H9 (cell line): ENCODE measurements around the gene BRD8. TPM values are rescaled to one million over a fixed set of nuclear protein-coding genes. Genes with fewer than 3 reads are reported as not detected.

Experiments
- DNase-seq: peaks from one replicate; pipeline ENCODE4 v3.0.0-alpha.2; 2017
- H2AFZ ChIP-seq: one replicate; pipeline ENCODE4 v1.6.1; 2013; ENCODE audit warnings: mild to moderate bottlenecking, low read length, control low read depth, moderate library complexity
- H2AK5ac ChIP-seq: 2 replicates; pipeline ENCODE4 v1.6.1; 2013; ENCODE audit warnings: low read length, control low read depth, mixed read lengths; ENCODE audit not compliant: insufficient read length
- H2BK120ac ChIP-seq: one replicate; pipeline ENCODE4 v1.6.1; 2013; ENCODE audit warnings: low read depth, mild to moderate bottlenecking, low read length, control low read depth, inconsistent platforms; ENCODE audit not compliant: poor library complexity, severe bottlenecking
- H2BK12ac ChIP-seq: 2 replicates; pipeline ENCODE4 v1.6.1; 2013; ENCODE audit warnings: low read length, control low read depth, mixed read lengths, low read depth; ENCODE audit not compliant: insufficient read length
- H2BK15ac ChIP-seq: 2 replicates; pipeline ENCODE4 v1.6.1; 2013; ENCODE audit warnings: low read depth, low read length, control low read depth
- H2BK20ac ChIP-seq: one replicate; pipeline ENCODE4 v1.6.1; 2013; ENCODE audit warnings: low read depth, mild to moderate bottlenecking, low read length, control low read depth, inconsistent platforms; ENCODE audit not compliant: poor library complexity, severe bottlenecking
- H2BK5ac ChIP-seq: 2 replicates; pipeline ENCODE4 v1.6.1; 2013; ENCODE audit warnings: low read length, control low read depth, mixed read lengths; ENCODE audit not compliant: insufficient read length
- H3K14ac ChIP-seq: 2 replicates; pipeline ENCODE4 v1.6.1; 2013; ENCODE audit warnings: low read length, control low read depth; ENCODE audit not compliant: insufficient read depth
- H3K18ac ChIP-seq: 2 replicates; pipeline ENCODE4 v1.6.1; 2013; ENCODE audit warnings: low read depth, mild to moderate bottlenecking, mixed read lengths, low read length, control low read depth; ENCODE audit not compliant: insufficient read length
- H3K23ac ChIP-seq: 2 replicates; pipeline ENCODE4 v1.6.1; 2013; ENCODE audit warnings: low read length, control low read depth, mixed read lengths, low read depth; ENCODE audit not compliant: insufficient read length
- H3K23me2 ChIP-seq: 2 replicates; pipeline ENCODE4 v1.6.1; 2013; ENCODE audit warnings: low read depth, mild to moderate bottlenecking, mixed read lengths, low read length, control low read depth; ENCODE audit not compliant: insufficient read length, poor library complexity, severe bottlenecking
- H3K27ac ChIP-seq: 2 replicates; pipeline ENCODE4 v1.5.1; 2013; ENCODE audit warnings: low read length, control low read depth, mixed read lengths, low read depth; ENCODE audit not compliant: insufficient read length
- H3K27me3 ChIP-seq: 2 replicates; pipeline ENCODE4 v1.6.1; 2013; ENCODE audit warnings: low read length, control low read depth, inconsistent platforms; ENCODE audit not compliant: insufficient read depth
- H3K4ac ChIP-seq: 2 replicates; pipeline ENCODE4 v1.6.1; 2013; ENCODE audit warnings: low read depth, mild to moderate bottlenecking, control low read depth, inconsistent platforms, low read length, moderate library complexity
- H3K4me1 ChIP-seq: 2 replicates; pipeline ENCODE4 v1.6.1; 2013; ENCODE audit warnings: low read length, control low read depth, inconsistent platforms; ENCODE audit not compliant: insufficient read depth
- H3K4me2 ChIP-seq: 2 replicates; pipeline ENCODE4 v1.6.1; 2013; ENCODE audit warnings: low read length, control low read depth, mixed read lengths; ENCODE audit not compliant: insufficient read length, insufficient read depth
- H3K56ac ChIP-seq: 2 replicates; pipeline ENCODE4 v1.6.1; 2013; ENCODE audit warnings: low read depth, mild to moderate bottlenecking, mixed read lengths, low read length, control low read depth; ENCODE audit not compliant: insufficient read length
- H3K79me1 ChIP-seq: 2 replicates; pipeline ENCODE4 v1.6.1; 2013; ENCODE audit warnings: low read depth, mild to moderate bottlenecking, moderate library complexity, low read length, control low read depth, inconsistent platforms; ENCODE audit not compliant: insufficient read depth, poor library complexity, severe bottlenecking
- H3K79me2 ChIP-seq: 2 replicates; pipeline ENCODE4 v1.6.1; 2013; ENCODE audit warnings: low read length, control low read depth, inconsistent platforms; ENCODE audit not compliant: insufficient read depth
- H3K9ac ChIP-seq: 2 replicates; pipeline ENCODE4 v1.6.1; 2013; ENCODE audit warnings: low read length, control low read depth, mixed read lengths; ENCODE audit not compliant: insufficient read length; ENCODE audit errors: extremely low read depth
- H3K9me3 ChIP-seq: one replicate; pipeline ENCODE4 v1.6.1; 2013; ENCODE audit warnings: low read depth, low read length, inconsistent platforms; ENCODE audit not compliant: control insufficient read depth
- H3T11ph ChIP-seq: one replicate; pipeline ENCODE4 v1.6.1; 2013; ENCODE audit warnings: mild to moderate bottlenecking, low read length, control low read depth, inconsistent platforms
- H4K20me1 ChIP-seq: one replicate; pipeline ENCODE4 v1.6.1; 2013; ENCODE audit not compliant: control insufficient read depth, insufficient read length, insufficient read depth
- H4K5ac ChIP-seq: 2 replicates; pipeline ENCODE4 v1.6.1; 2013; ENCODE audit warnings: low read depth, mild to moderate bottlenecking, mixed read lengths, low read length, control low read depth; ENCODE audit not compliant: insufficient read length
- H4K8ac ChIP-seq: replicated peaks from 2 replicates; pipeline ENCODE4 v1.6.1; 2013; ENCODE audit warnings: low read length, control low read depth, mixed read lengths, low read depth; ENCODE audit not compliant: insufficient read length
- H4K91ac ChIP-seq: 2 replicates; pipeline ENCODE4 v1.6.1; 2013; ENCODE audit warnings: low read depth, mild to moderate bottlenecking, moderate library complexity, mixed read lengths, low read length, control low read depth; ENCODE audit not compliant: insufficient read length
- H3K27ac Mint-ChIP-seq, 3 experiments: 2 replicates in 2 of 3; 3 replicates in 1 of 3; pipeline ENCODE4 v1.8.0; 2020 to 2021; ENCODE audit warnings: mixed read lengths in 3 of 3, mild to moderate bottlenecking in 1 of 3, moderate library complexity in 1 of 3
- H3K27me3 Mint-ChIP-seq: 2 replicates; pipeline ENCODE4 v1.8.0; 2021; ENCODE audit warnings: low read depth, mild to moderate bottlenecking, moderate library complexity, mixed read lengths
- H3K36me3 Mint-ChIP-seq, 3 experiments: 2 replicates in 2 of 3; 3 replicates in 1 of 3; pipeline ENCODE4 v1.8.0; 2020 to 2021; ENCODE audit warnings: low read depth in 3 of 3, mixed read lengths in 3 of 3; ENCODE audit not compliant: insufficient read depth in 1 of 3
- H3K4me1 Mint-ChIP-seq, 2 experiments: 2 replicates each; pipeline ENCODE4 v1.8.0; 2020; ENCODE audit warnings: mixed read lengths in 2 of 2
- H3K4me3 Mint-ChIP-seq, 2 experiments: 2 replicates in 1 of 2; 3 replicates in 1 of 2; pipeline ENCODE4 v1.8.0; 2020 to 2021; ENCODE audit warnings: mild to moderate bottlenecking in 2 of 2, mixed read lengths in 2 of 2, moderate library complexity in 1 of 2
- H3K9me3 Mint-ChIP-seq, 2 experiments: 2 replicates in 1 of 2; 3 replicates in 1 of 2; pipeline ENCODE4 v1.8.0; 2020; ENCODE audit warnings: mild to moderate bottlenecking in 2 of 2, mixed read lengths in 2 of 2, moderate library complexity in 1 of 2
- CTCF ChIP-seq: fragments of 200-600 bp; sonication (generic); conservative IDR thresholded peaks from 3 replicates; pipeline ENCODE4 v1.8.0; 2021; ENCODE audit warnings: antibody characterized with exemption, mild to moderate bottlenecking
- WGBS: extraction: QIAGEN DNeasy Blood & Tissue Kit; methylation state at CpG from one replicate; pipeline ENCODE4 v1.1.7; 2013; ENCODE audit warnings: missing lambda C conversion rate, low lambda C conversion rate, mixed read lengths; ENCODE audit not compliant: insufficient read length; ENCODE audit errors: extremely low coverage; 5-methylcytosine and 5-hydroxymethylcytosine counted together
- total RNA-seq: library from RNA; stranded (reverse); gene quantifications from 2 replicates; pipeline ENCODE4 v1.2.1, GENCODE V29; 2021

The BRD8 gene
- total RNA-seq, 1 experiment from 2014 or later, result 67.9 TPM

- no peak overlapping the region for H4K8ac ChIP-seq
- H3K4me3 Mint-ChIP-seq, result no peak overlapping the region
- H3K27me3 Mint-ChIP-seq, result no peaks in the 10 kb centered on the region
- no peak for DNase-seq
- no CpG with 5 or more reads among the region's 16 CpGs for WGBS
- H3K23ac ChIP-seq, result no peak overlapping the region
- no peaks in the 10 kb centered on the region for H3K9me3 ChIP-seq
- no peaks in the 10 kb centered on the region for H3K79me1 ChIP-seq
- H4K5ac ChIP-seq, result no peak overlapping the region
- peaks cover 12 to 16% of the 10 kb centered on the region in 2 experiments for H3K4me1 Mint-ChIP-seq
- peak overlapping the region; percentile 86 for H3K9ac ChIP-seq
- peaks cover 8% of the 10 kb centered on the region for H3K23me2 ChIP-seq
- H4K20me1 ChIP-seq, result no peaks in the 10 kb centered on the region
- no peaks in the 10 kb centered on the region for H3K4me1 ChIP-seq
- H3K9me3 Mint-ChIP-seq, result no peaks in the 10 kb centered on the region
- no peak overlapping the region for H3K27ac Mint-ChIP-seq
- peaks cover 4% of the 10 kb centered on the region; the same call in 1 of the 2 replicates for H3K79me2 ChIP-seq
- no peak overlapping the region for H3K56ac ChIP-seq
- H3K18ac ChIP-seq, result peak overlapping the region; percentile 3
- no peak overlapping the region for H2BK12ac ChIP-seq
- H3T11ph ChIP-seq, result no peak overlapping the region
- H3K14ac ChIP-seq, result 0 out of 2 replicates have a peak overlapping the region, but pooled peaks have one; percentile 3
- no peak overlapping the region for H2AK5ac ChIP-seq
- H2BK120ac ChIP-seq, result no peak overlapping the region
- H2BK5ac ChIP-seq, result no peak overlapping the region
- H2BK20ac ChIP-seq, result no peak overlapping the region
- no peak overlapping the region for H3K4ac ChIP-seq
- H2BK15ac ChIP-seq, result no peak overlapping the region
- no peaks in the 10 kb centered on the region for H3K27me3 ChIP-seq
- peak overlapping the region; percentile 84 for H3K4me2 ChIP-seq
- TF ChIP-seq CTCF, result no peak
- H4K91ac ChIP-seq, result no peak overlapping the region
- H3K27ac ChIP-seq, result peak overlapping the region; percentile 28
- H2AFZ ChIP-seq, result no peak overlapping the region
- peaks cover 27 to 57% (median 55%) of the 10 kb centered on the region in 3 experiments for H3K36me3 Mint-ChIP-seq
Measured at GRCh38 chr5:138177941-138178515, 402 bp downstream of the BRD8 start.
